Activated T-cell treated with anti-CD3 and anti-CD28 coated beads for 1 hour (primary cell): Measurements from ENCODE around the gene RCSD1.

ENCODE experiments used
- DNase-seq: peaks from one replicate; pipeline ENCODE4 v3.0.0-alpha.2; 2020; ENCODE audit warnings: low read depth

The RCSD1 gene

GRCh38 chr1:167618366-167618765, 11.7 kb upstream of the RCSD1 start:
- no peak for DNase-seq

- no peak for DNase-seq
These were observed 11.2 kb upstream of the RCSD1 start for GRCh38 chr1:167618789-167619188.

- no peak for DNase-seq
These were observed 10.0 kb upstream of the RCSD1 start for GRCh38 chr1:167620002-167620401.

GRCh38 chr1:167621780-167622313, 8.2 kb upstream of the RCSD1 start:
- DNase-seq = no peak

- DNase-seq = no peak
These were observed 6.1 kb upstream of the RCSD1 start for GRCh38 chr1:167623951-167624350.

GRCh38 chr1:167625040-167625823, 4.8 kb upstream of the RCSD1 start:
- DNase-seq = no peak

GRCh38 chr1:167627615-167627864, 2.5 kb upstream of the RCSD1 start:
- no peak for DNase-seq

- peak; percentile 42 for DNase-seq
These were observed 2.0 kb upstream of the RCSD1 start for GRCh38 chr1:167627865-167628641.

- DNase-seq = no peak
These were observed 1.1 kb upstream of the RCSD1 start for GRCh38 chr1:167628741-167629515.

- DNase-seq = no peak
These were observed 745 bp downstream of the RCSD1 start for GRCh38 chr1:167630568-167631385.

- DNase-seq = no peak
These were observed 1.4 kb downstream of the RCSD1 start for GRCh38 chr1:167631386-167631935.

- no peak for DNase-seq
These were observed 2.0 kb downstream of the RCSD1 start for GRCh38 chr1:167631936-167632614.

- DNase-seq = no peak
These were observed 3.4 kb downstream of the RCSD1 start for GRCh38 chr1:167633258-167633944.

- DNase-seq = no peak
These were observed 4.4 kb downstream of the RCSD1 start for GRCh38 chr1:167634435-167634834.

GRCh38 chr1:167635156-167635648, 5.2 kb downstream of the RCSD1 start:
- no peak for DNase-seq

GRCh38 chr1:167635941-167636340, 5.9 kb downstream of the RCSD1 start:
- no peak for DNase-seq

- DNase-seq = no peak
These were observed 8.0 kb downstream of the RCSD1 start for GRCh38 chr1:167638064-167638463.

GRCh38 chr1:167640051-167640450, 10.0 kb downstream of the RCSD1 start:
- DNase-seq = no peak

- DNase-seq = no peak
These were observed 11.9 kb downstream of the RCSD1 start for GRCh38 chr1:167641786-167642500.

GRCh38 chr1:167642501-167642826, 12.4 kb downstream of the RCSD1 start:
- DNase-seq = no peak
